GM19193 (cell line): ENCODE results near the gene PLEKHG5.

Experiments used
- POLR2A ChIP-seq: IDR thresholded peaks from 4 replicates; pipeline ENCODE4 v1.6.1; 2011; ENCODE audit not compliant: insufficient read depth, insufficient read length; ENCODE audit errors: extremely low read depth

The PLEKHG5 gene

GRCh38 chr1:6454856-6455751 is 36.4 kb downstream of the PLEKHG5 start:
- no peak for TF ChIP-seq POLR2A

- TF ChIP-seq POLR2A, result no peak
Observed at GRCh38 chr1:6450943-6451373, 40.5 kb downstream of the PLEKHG5 start.

GRCh38 chr1:6450005-6450450 is 41.4 kb downstream of the PLEKHG5 start:
- TF ChIP-seq POLR2A, result no peak

GRCh38 chr1:6448749-6449631 is 42.5 kb downstream of the PLEKHG5 start:
- TF ChIP-seq POLR2A, result no peak

GRCh38 chr1:6447818-6448748 is 43.4 kb downstream of the PLEKHG5 start:
- no peak for TF ChIP-seq POLR2A

- TF ChIP-seq POLR2A, result no peak
Observed at GRCh38 chr1:6447016-6447817, 44.2 kb downstream of the PLEKHG5 start.

GRCh38 chr1:6446665-6447015 is 44.8 kb downstream of the PLEKHG5 start:
- no peak for TF ChIP-seq POLR2A

GRCh38 chr1:6445062-6445763 is 46.3 kb downstream of the PLEKHG5 start:
- no peak for TF ChIP-seq POLR2A

- TF ChIP-seq POLR2A, result no peak
Observed at GRCh38 chr1:6444377-6444776, 47.1 kb downstream of the PLEKHG5 start.

- TF ChIP-seq POLR2A, result no peak
Observed at GRCh38 chr1:6443339-6444115, 47.9 kb downstream of the PLEKHG5 start.

GRCh38 chr1:6441586-6441985 is 49.9 kb downstream of the PLEKHG5 start:
- no peak for TF ChIP-seq POLR2A

- TF ChIP-seq POLR2A, result no peak
Observed at GRCh38 chr1:6440198-6441126, 51.0 kb downstream of the PLEKHG5 start.

GRCh38 chr1:6438047-6438525 is 53.4 kb downstream of the PLEKHG5 start:
- no peak for TF ChIP-seq POLR2A
